HG02938 (cell line): ENCODE measurements around the gene ARL4A.
"Not testable (repeated sequence)": the region's sequence is repeated elsewhere in the genome, so short reads cannot be mapped to it uniquely, and the experiment has no call there.

ENCODE experiments used
- ATAC-seq: cut with Tn5 transposase; IDR thresholded peaks from one replicate; pipeline ENCODE4 v1.9.1; 2021; ENCODE audit warnings: mild to moderate bottlenecking, moderate library complexity; ENCODE audit not compliant: unreplicated experiment

ARL4A gene

GRCh38 chr7:12686891-12687717 is at the start of gene ARL4A:
TSS of gene ARL4A (plus strand) at chr7:12687633. CDS start at chr7:12688255, 622 bp downstream.
- peak; percentile 76 for ATAC-seq

DNA sequence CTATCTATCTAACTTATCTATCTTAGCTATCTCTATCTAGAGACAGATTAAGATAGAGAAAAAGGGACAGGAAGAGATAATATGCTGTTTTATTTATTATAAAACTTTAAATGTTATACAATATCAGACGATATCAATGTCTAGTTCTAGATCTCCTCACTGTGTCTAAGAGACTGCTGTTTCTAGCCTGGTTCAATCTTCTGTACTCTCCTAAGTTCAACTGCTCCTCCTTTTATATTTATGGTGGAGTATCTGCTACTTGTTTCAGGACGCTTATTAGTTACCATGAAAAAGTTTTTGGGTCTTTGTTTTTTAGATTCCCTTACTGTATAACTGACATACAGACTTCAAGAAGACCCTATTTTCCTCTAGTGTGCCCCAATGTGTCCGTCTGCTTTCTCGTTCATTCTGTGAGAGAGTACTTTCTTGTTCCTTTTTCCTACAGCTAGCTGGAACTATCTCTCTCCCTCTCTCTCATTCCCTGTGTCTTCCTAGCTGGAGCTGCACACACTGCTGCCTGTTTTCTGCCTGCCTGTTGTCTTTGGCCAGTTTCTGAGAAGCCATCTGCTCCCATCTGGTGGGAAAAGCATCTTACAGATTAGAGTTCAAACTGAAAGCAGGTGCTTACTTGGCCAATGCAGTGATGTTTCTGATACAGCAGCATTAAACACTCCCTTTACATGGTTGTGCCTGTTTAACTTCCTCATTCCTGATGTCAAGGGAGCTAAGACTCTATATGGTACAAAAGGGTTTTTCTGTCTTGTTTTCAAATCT is 49.4 kb upstream of the ARL4A start:
- peak; percentile 43 for ATAC-seq

GRCh38 chr7:12638851-12639456 is 48.5 kb upstream of the ARL4A start:
- ATAC-seq: no peak

DNA sequence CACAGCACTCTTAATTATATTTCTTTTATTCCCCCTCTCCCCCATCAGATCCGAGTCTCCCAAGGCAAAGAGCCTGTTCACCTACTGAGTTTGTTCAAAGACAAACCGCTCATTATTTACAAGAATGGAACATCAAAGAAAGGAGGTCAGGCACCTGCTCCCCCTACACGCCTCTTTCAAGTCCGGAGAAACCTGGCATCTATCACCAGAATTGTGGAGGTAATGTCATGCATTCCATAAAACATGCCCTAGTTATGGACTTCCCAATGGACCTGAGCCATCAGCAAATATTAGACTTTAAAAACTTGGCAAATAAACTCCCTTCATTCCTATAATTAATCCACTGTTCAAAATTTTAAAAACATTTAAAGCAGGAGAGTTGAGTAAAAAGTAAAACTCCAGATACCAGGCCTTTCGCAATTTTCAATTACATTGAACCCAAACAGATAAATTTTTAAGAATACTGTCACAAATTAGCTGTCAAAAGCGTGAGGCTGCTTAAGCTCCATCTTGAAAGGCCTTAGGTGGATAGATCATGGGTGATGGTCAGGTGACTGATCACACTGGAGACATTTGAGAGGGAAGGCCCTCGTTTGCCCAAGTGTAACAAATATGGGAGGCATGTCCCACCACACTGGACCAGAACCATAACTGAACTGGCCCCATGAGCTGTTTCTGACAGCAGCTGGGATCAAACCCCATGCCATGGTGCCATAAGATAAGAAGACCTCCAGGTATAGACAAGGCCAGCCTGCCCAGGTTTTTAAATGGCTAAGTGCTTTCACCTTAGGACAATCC is 46.9 kb upstream of the ARL4A start:
- no peak for ATAC-seq

- no peak for ATAC-seq
Measured at GRCh38 chr7:12641196-12641595, 46.2 kb upstream of the ARL4A start.

DNA sequence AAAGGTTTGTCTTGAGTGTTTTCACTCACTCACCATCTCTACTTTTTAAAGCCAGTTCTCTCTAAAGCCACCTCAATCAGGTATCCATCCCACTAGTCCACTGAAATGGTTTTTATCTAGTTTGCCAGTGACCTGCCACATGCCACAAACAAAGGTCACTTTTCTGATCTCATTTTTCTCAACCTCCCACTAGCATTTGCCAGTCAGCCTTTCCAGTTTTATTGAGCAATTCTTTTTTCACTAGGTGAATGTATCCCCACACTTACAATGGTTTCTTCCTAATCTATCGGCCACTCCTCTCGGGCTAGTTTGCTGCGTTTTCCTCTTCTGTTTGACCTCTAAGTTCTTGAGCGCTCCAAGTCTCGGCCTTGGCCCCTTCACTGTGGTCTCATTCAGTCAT is 44.9 kb upstream of the ARL4A start:
- no peak for ATAC-seq

- no peak for ATAC-seq
Measured at GRCh38 chr7:12643001-12643643, 44.3 kb upstream of the ARL4A start.

DNA sequence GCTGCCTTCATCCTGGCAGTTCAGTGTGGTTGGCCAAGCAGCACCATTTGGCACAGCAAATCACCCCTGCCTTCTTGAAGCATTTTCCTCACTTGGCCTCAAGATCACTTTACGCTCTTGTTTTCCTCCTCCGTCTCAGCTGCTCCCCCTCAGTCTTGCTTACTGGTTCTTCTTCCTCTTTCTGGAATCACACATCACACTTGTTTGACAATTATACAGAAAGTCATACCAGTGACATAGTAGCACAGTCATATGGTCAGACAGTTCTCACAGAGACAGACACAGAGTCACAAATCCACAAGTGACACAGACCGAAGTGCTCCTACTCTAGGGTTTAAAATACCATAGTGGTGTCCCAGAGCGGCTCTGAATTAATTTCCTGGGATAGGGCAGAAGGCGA is 43.8 kb upstream of the ARL4A start:
- no peak for ATAC-seq

DNA sequence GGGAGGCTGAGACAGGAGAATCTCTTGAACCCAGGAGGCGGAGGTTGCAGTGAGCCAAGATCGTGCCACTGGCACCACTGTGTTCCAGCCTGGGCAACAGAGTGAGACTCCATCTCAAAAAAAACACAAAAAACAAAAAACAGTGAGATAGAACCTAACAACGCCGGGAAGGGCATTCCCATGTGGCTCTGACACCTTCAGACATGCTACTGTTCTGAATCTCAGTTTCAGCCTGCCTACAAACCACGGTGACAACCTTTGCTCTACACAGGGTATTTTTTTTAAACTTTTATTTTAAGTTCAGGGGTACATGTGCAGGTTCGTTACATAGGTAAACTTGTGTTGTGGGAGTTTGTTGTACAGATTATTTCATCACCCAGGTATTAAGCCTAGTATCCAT is 42.2 kb upstream of the ARL4A start:
- not testable (repeated sequence) for ATAC-seq

DNA sequence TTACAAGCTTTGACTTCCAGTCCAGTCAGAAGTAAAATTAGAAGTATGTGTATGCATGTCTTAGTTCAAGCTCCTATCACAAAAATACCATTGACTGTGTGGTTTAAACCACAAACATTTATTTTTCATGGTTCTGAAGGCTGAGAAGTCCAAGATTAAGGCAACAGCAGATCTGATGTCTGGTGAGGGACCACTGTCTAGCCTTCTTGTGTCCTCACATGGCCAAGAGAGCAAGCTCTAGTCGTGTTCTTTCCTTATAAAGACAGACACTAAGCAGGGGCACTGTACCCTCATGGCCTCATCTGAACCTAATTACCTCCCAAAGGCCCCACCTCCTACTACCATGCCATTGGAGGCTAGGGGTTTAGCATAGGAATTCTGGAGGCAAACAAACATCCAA is 41.3 kb upstream of the ARL4A start:
- ATAC-seq: no peak

GRCh38 chr7:12647364-12648219 is 39.8 kb upstream of the ARL4A start:
- ATAC-seq: no peak

DNA sequence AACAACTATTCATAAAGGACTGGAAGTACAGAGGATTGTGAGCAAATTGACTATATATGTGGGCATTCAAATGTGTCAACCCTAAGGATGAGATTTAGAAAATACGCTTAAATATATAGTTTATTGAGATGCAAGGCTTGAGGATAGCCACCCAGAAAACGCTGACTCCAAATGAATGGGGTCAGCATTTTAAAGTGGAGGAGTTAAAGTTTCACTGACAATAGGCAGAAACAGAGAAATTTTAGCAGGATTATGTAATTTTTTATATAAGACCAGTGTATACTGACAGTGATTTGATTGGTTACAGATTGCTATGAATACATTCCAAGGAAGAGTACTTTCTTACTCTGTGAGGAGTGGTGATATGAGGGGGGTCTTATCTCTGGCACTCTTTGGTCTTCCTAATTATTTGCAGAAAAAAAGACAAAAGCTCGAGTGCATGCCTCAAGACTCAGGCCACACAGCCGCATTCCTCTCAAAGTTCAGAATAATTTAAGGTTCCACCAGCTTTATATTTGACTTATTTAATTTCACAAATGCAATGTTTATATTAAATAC is 38.6 kb upstream of the ARL4A start:
- no peak for ATAC-seq

DNA sequence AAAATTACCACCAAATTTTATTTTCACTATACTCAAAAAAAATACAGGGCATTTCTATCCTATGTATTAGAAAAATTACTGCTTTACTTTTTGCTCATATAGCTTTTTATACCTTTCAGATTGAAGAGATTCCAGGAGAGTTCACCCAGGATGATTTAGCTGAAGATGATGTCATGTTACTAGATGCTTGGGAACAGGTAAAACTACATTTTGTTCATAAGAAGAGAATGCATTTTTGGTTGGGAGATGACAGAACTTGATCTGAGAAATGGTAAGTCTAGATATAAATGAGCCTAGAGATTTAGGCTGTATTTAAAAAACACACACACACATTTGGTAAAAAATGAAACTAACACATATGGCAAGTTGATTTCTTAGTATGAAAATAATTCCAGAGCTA is 38.1 kb upstream of the ARL4A start:
- no peak for ATAC-seq

DNA sequence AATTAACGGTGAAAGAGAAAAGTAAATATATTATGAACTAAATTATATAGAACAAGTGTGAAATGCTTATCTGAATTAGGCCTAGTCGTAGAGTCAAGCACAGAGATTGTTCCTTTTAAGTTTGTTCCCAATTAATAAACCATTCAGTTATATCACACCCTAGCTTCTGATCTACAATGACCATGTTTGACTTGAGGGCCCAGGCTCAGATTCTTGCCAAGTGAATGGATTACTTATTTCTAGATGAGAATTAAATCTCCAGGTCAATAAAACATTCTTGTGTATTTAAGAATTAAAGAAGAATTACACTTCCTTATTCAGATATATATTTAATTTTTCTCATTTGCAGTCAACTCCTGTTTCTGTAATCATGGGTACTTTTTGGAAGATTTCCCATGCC is 37.4 kb upstream of the ARL4A start:
- ATAC-seq: no peak

- no peak for ATAC-seq
Measured at GRCh38 chr7:12653110-12653509, 34.3 kb upstream of the ARL4A start.

DNA sequence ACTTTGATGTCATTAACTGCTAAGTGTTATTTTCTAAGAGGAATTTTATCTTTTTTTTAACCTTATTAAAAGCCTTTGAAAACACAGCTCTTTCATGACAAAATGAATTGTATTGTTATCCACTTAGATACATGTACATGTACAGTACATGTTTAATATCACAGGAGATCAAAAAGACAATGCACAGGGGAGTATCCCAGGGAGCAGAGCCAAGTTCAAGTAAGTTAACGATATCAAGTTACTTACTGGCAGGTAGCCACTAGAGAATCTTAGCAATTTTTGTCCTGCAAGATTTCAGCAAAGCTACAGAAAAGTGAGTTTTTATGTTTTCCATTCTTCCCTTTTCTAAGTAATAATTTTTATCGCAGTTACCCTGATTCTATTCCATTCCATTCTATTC is 33.9 kb upstream of the ARL4A start:
- ATAC-seq: no peak

- no peak for ATAC-seq
Measured at GRCh38 chr7:12655161-12655560, 32.3 kb upstream of the ARL4A start.

DNA sequence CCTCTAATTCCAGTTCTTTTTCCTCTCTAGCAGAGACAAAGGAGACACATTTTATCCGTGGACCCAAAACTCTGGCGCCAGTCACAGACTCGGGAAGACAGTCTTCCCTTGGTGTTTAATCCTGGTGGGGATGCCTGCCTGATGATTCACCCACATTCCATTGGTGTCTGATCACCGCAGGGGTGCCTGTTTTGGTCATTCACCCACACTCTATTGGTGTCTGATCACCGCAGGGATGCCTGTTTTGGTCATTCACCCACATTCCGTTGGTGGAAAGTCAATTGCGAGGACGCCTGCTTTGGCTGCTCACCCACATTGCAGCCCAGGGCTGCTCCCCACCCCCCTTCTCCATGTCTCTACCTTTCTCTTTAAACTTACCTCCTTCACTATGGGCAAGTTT is 27.0 kb upstream of the ARL4A start:
- ATAC-seq: not testable (repeated sequence)

- ATAC-seq: not testable (repeated sequence)
Measured at GRCh38 chr7:12660986-12661385, 26.4 kb upstream of the ARL4A start.
